WTC11 (cell line): ENCODE measurements around the gene AFF3. TPM values are rescaled to one million over a fixed set of nuclear protein-coding genes. Genes with fewer than 3 reads are reported as not detected.

Experiments used
- ATAC-seq: fragments of 200-7000 bp; cut with Tn5 transposase; 2 replicates; pipeline ENCODE4 v1.10.0; 2021; ENCODE audit warnings: mild to moderate bottlenecking, moderate library complexity
- CTCF ChIA-PET: fragments of 300-600 bp; sonication (Branson Sonifier 250); formaldehyde crosslinking; loops from one replicate; lab custom pipeline; 2021; ENCODE audit warnings: antibody characterized with exemption; lab: Charles Lee
- POLR2A ChIA-PET: fragments of 350-600 bp; sonication (Branson Sonifier 250); formaldehyde crosslinking; loops from one replicate; lab custom pipeline; 2021; ENCODE audit warnings: antibody characterized with exemption; lab: Charles Lee
- DNase-seq: peaks from one replicate; pipeline ENCODE4 v3.0.0; 2021; ENCODE audit warnings: low spot score
- H3K27ac Mint-ChIP-seq: 2 replicates; pipeline ENCODE4 v1.8.0; 2021; ENCODE audit warnings: mixed read lengths
- H3K27me3 Mint-ChIP-seq: 2 replicates; pipeline ENCODE4 v1.8.0; 2021; ENCODE audit warnings: low read depth, mild to moderate bottlenecking, moderate library complexity, mixed read lengths
- H3K36me3 Mint-ChIP-seq: 2 replicates; pipeline ENCODE4 v1.8.0; 2021; ENCODE audit warnings: mixed read lengths
- H3K4me1 Mint-ChIP-seq: 2 replicates; pipeline ENCODE4 v1.8.0; 2022; ENCODE audit warnings: mixed read lengths
- H3K4me3 Mint-ChIP-seq: 2 replicates; pipeline ENCODE4 v1.8.0; 2021; ENCODE audit warnings: mild to moderate bottlenecking, moderate library complexity, mixed read lengths
- H3K9me3 Mint-ChIP-seq: 2 replicates; pipeline ENCODE4 v1.8.0; 2021; ENCODE audit warnings: mixed read lengths
- ATF1 ChIP-seq: sonication (generic); formaldehyde crosslinking; IDR thresholded peaks from 2 replicates; pipeline ENCODE4 v1.8.1; 2023; ENCODE audit warnings: mild to moderate bottlenecking, moderate library complexity, missing genetic modification reagents
- CBFB ChIP-seq: sonication (generic); formaldehyde crosslinking; IDR thresholded peaks from 2 replicates; pipeline ENCODE4 v1.8.1; 2022; ENCODE audit warnings: mild to moderate bottlenecking, low read depth, missing genetic modification reagents
- E2F1 ChIP-seq: sonication (generic); formaldehyde crosslinking; IDR thresholded peaks from 2 replicates; pipeline ENCODE4 v1.8.0; 2022; ENCODE audit warnings: mild to moderate bottlenecking, missing genetic modification reagents
- ETV6 ChIP-seq: sonication (generic); formaldehyde crosslinking; IDR thresholded peaks from 2 replicates; pipeline ENCODE4 v1.8.1; 2022; ENCODE audit warnings: mild to moderate bottlenecking, missing genetic modification reagents
- GRHL2 ChIP-seq: fragments of 250-450 bp; sonication (Bioruptor Pico); IDR thresholded peaks from 2 replicates; pipeline ENCODE4 v1.8.0; 2022; ENCODE audit warnings: mild to moderate bottlenecking, moderate library complexity; ENCODE audit not compliant: insufficient replicate concordance, severe bottlenecking
- HMGA2 ChIP-seq: fragments of 250-450 bp; sonication (Bioruptor Pico); IDR thresholded peaks from 2 replicates; pipeline ENCODE4 v1.4.0; 2021; ENCODE audit warnings: mild to moderate bottlenecking, moderate library complexity
- IRF1 ChIP-seq: sonication (generic); formaldehyde crosslinking; IDR thresholded peaks from 2 replicates; pipeline ENCODE4 v1.8.0; 2023; ENCODE audit warnings: missing genetic modification reagents
- KAT7 ChIP-seq: sonication (generic); formaldehyde crosslinking; IDR thresholded peaks from 2 replicates; pipeline ENCODE4 v1.8.1; 2023; ENCODE audit warnings: missing genetic modification reagents, mild to moderate bottlenecking, borderline replicate concordance
- NR2C2 ChIP-seq: sonication (generic); formaldehyde crosslinking; IDR thresholded peaks from 2 replicates; pipeline ENCODE4 v1.8.0; 2022; ENCODE audit warnings: mild to moderate bottlenecking, missing genetic modification reagents
- RELA ChIP-seq: sonication (generic); formaldehyde crosslinking; IDR thresholded peaks from 2 replicates; pipeline ENCODE4 v1.8.1; 2022; ENCODE audit warnings: missing genetic modification reagents, mild to moderate bottlenecking, borderline replicate concordance
- SP1 ChIP-seq: sonication (generic); formaldehyde crosslinking; conservative IDR thresholded peaks from 2 replicates; pipeline ENCODE4 v1.8.1; 2022; ENCODE audit warnings: missing genetic modification reagents
- TP53 ChIP-seq: sonication (generic); formaldehyde crosslinking; IDR thresholded peaks from 2 replicates; pipeline ENCODE4 v1.8.1; 2023; ENCODE audit warnings: mild to moderate bottlenecking, missing genetic modification reagents
- USF2 ChIP-seq: sonication (generic); formaldehyde crosslinking; IDR thresholded peaks from 2 replicates; pipeline ENCODE4 v1.8.1; 2023; ENCODE audit warnings: mild to moderate bottlenecking, missing genetic modification reagents, moderate library complexity
- ZNF219 ChIP-seq: sonication (generic); formaldehyde crosslinking; IDR thresholded peaks from 2 replicates; pipeline ENCODE4 v1.8.0; 2023; ENCODE audit warnings: missing genetic modification reagents, mild to moderate bottlenecking, borderline replicate concordance
- ZNF416 ChIP-seq: fragments of 250-450 bp; sonication (Bioruptor Pico); IDR thresholded peaks from 2 replicates; pipeline ENCODE4 v1.9.0; 2021; ENCODE audit warnings: mild to moderate bottlenecking, inconsistent platforms
- ZNF423 ChIP-seq: fragments of 250-450 bp; sonication (Bioruptor Pico); IDR thresholded peaks from 2 replicates; pipeline ENCODE4 v2.1.2; 2022; ENCODE audit warnings: mild to moderate bottlenecking, moderate library complexity
- ZNF671 ChIP-seq: fragments of 250-450 bp; sonication (Bioruptor Pico); IDR thresholded peaks from 2 replicates; pipeline ENCODE4 v1.8.0; 2021; ENCODE audit warnings: mild to moderate bottlenecking
- total RNA-seq: library from RNA; stranded (reverse); gene quantifications from 3 replicates; pipeline ENCODE4 v1.2.3, GENCODE V29; 2021
- TF ChIP-seq, protein P1 (sequence below): fragments of 250-450 bp; sonication (Bioruptor Pico); IDR thresholded peaks from 2 replicates; pipeline ENCODE4 v1.8.0; 2021; ENCODE audit warnings: mild to moderate bottlenecking
- TF ChIP-seq, protein P2 (sequence below): sonication (generic); formaldehyde crosslinking; IDR thresholded peaks from 2 replicates; pipeline ENCODE4 v1.8.1; 2022; ENCODE audit warnings: mild to moderate bottlenecking, moderate library complexity, missing genetic modification reagents
- TF ChIP-seq, protein P3 (sequence below): sonication (generic); formaldehyde crosslinking; IDR thresholded peaks from 2 replicates; pipeline ENCODE4 v1.8.1; 2023; ENCODE audit warnings: mild to moderate bottlenecking, missing genetic modification reagents
- TF ChIP-seq, protein P4 (sequence below): sonication (generic); formaldehyde crosslinking; conservative IDR thresholded peaks from 2 replicates; pipeline ENCODE4 v1.8.1; 2022; ENCODE audit warnings: mild to moderate bottlenecking, missing genetic modification reagents
- TF ChIP-seq, protein P5 (sequence below): sonication (generic); formaldehyde crosslinking; IDR thresholded peaks from 2 replicates; pipeline ENCODE4 v1.8.1; 2022; ENCODE audit warnings: missing genetic modification reagents, borderline replicate concordance

Gene AFF3
- total RNA-seq, 1 experiment from 2014 or later, result 1.2 TPM

DNA sequence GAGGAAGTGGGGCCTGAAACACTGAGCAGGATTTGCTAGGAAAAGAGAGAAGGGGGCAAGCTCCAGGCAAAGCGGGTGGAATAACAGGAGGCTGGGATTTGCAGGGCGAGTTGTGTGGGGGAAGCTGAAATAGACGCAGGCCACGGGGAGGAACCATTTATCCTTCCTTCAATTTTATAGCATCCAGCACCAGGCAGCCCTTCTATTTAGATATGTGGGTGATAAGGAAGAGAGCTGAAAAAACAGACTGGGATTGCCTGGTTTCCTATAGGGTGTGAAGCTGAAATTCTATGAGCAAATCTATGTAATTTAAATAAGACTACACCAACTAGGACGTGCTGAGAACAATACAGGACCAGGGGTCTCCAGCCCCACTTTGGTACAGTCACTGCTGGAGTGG, 520.6 kb downstream of the AFF3 start:
- H3K4me1 Mint-ChIP-seq, result 0 out of 2 replicates have a peak, but pooled peaks cover 4% of the 10 kb centered on the region
- no peaks in the 10 kb centered on the region for H3K36me3 Mint-ChIP-seq
- no peak overlapping the region; the same call in 1 of the 2 replicates for H3K27ac Mint-ChIP-seq
- no peak overlapping the region for H3K4me3 Mint-ChIP-seq
- POLR2A ChIA-PET, result interaction anchor here (0.6 kb wide), 1 partner anchor 32 kb away, joined by 5 read pairs; no protein-coding TSS in a partner anchor
- TF ChIP-seq, protein P1, sequence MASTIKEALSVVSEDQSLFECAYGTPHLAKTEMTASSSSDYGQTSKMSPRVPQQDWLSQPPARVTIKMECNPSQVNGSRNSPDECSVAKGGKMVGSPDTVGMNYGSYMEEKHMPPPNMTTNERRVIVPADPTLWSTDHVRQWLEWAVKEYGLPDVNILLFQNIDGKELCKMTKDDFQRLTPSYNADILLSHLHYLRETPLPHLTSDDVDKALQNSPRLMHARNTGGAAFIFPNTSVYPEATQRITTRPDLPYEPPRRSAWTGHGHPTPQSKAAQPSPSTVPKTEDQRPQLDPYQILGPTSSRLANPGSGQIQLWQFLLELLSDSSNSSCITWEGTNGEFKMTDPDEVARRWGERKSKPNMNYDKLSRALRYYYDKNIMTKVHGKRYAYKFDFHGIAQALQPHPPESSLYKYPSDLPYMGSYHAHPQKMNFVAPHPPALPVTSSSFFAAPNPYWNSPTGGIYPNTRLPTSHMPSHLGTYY (CRISPR knock-in tag), result no peak
- TF ChIP-seq, protein P2, sequence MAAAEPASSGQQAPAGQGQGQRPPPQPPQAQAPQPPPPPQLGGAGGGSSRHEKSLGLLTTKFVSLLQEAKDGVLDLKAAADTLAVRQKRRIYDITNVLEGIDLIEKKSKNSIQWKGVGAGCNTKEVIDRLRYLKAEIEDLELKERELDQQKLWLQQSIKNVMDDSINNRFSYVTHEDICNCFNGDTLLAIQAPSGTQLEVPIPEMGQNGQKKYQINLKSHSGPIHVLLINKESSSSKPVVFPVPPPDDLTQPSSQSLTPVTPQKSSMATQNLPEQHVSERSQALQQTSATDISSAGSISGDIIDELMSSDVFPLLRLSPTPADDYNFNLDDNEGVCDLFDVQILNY (CRISPR knock-in tag), result no peak
- TF ChIP-seq IRF1 (CRISPR knock-in tag), result no peak
- TF ChIP-seq ETV6 (CRISPR knock-in tag), result no peak
- no peak for TF ChIP-seq HMGA2 (CRISPR knock-in tag)
- no peak for TF ChIP-seq USF2 (CRISPR knock-in tag)
- no peak for TF ChIP-seq NR2C2 (CRISPR knock-in tag)
- TF ChIP-seq TP53 (CRISPR knock-in tag), result no peak
- no peak for TF ChIP-seq ATF1 (CRISPR knock-in tag)
- TF ChIP-seq GRHL2 (CRISPR knock-in tag), result no peak
- no peak for TF ChIP-seq RELA (CRISPR knock-in tag)
- no peak for TF ChIP-seq CBFB (CRISPR knock-in tag)
- TF ChIP-seq, protein P3, sequence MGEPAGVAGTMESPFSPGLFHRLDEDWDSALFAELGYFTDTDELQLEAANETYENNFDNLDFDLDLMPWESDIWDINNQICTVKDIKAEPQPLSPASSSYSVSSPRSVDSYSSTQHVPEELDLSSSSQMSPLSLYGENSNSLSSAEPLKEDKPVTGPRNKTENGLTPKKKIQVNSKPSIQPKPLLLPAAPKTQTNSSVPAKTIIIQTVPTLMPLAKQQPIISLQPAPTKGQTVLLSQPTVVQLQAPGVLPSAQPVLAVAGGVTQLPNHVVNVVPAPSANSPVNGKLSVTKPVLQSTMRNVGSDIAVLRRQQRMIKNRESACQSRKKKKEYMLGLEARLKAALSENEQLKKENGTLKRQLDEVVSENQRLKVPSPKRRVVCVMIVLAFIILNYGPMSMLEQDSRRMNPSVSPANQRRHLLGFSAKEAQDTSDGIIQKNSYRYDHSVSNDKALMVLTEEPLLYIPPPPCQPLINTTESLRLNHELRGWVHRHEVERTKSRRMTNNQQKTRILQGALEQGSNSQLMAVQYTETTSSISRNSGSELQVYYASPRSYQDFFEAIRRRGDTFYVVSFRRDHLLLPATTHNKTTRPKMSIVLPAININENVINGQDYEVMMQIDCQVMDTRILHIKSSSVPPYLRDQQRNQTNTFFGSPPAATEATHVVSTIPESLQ (CRISPR knock-in tag), result no peak
- TF ChIP-seq KAT7 (CRISPR knock-in tag), result no peak
- no peak for TF ChIP-seq E2F1 (CRISPR knock-in tag)
- no peak for TF ChIP-seq SP1
- TF ChIP-seq, all 79 proteins: peak for 0
- CTCF ChIA-PET, result no interaction called here
- H3K9me3 Mint-ChIP-seq, result no peaks in the 10 kb centered on the region; the same call in 1 of the 2 replicates
- ATAC-seq (no peak), DNase-seq (no peak)
- no peaks in the 10 kb centered on the region for H3K27me3 Mint-ChIP-seq

DNA sequence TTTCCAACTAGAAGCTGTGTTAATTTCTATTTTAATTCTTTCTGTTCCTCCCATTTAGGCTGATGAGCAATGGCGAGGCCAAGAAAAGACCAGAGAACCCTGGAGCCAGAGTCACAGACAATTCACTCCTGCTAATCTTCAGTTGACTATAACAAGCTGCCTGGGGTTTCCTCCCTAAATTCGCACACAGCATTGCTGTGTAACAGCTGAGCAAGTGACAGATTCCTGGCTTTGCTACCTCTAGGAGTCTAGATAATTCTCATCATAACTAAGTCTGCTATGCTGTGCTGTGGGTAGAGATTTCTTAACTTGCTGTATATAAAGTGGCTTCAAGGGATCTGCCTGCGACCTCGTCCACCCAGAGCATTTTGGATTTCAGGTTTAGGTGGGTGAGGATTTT, 521.3 kb downstream of the AFF3 start:
- no peak for DNase-seq
- Mint-ChIP-seq H3K27ac (no peak overlapping the region), H3K36me3 (no peaks in the 10 kb centered on the region), H3K27me3 (no peaks in the 10 kb centered on the region), H3K4me1 (0 out of 2 replicates have a peak, but pooled peaks cover 4% of the 10 kb centered on the region), H3K9me3 (no peaks in the 10 kb centered on the region; the same call in 1 of the 2 replicates), H3K4me3 (no peak overlapping the region)
- CTCF ChIA-PET, result no interaction called here
- no peak for ATAC-seq
- POLR2A ChIA-PET, result interaction anchor here (0.6 kb wide), 1 partner anchor 33 kb away, joined by 5 read pairs; no protein-coding TSS in a partner anchor
- TF ChIP-seq HMGA2 (CRISPR knock-in tag) (no peak), ZNF423 (CRISPR knock-in tag) (no peak), IRF1 (CRISPR knock-in tag) (no peak), ZNF416 (no peak), ZNF219 (CRISPR knock-in tag) (no peak), ZNF671 (no peak), E2F1 (CRISPR knock-in tag) (no peak), GRHL2 (CRISPR knock-in tag) (no peak)
- TF ChIP-seq, protein P4, sequence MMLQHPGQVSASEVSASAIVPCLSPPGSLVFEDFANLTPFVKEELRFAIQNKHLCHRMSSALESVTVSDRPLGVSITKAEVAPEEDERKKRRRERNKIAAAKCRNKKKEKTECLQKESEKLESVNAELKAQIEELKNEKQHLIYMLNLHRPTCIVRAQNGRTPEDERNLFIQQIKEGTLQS (CRISPR knock-in tag), result no peak
- TF ChIP-seq, protein P5, sequence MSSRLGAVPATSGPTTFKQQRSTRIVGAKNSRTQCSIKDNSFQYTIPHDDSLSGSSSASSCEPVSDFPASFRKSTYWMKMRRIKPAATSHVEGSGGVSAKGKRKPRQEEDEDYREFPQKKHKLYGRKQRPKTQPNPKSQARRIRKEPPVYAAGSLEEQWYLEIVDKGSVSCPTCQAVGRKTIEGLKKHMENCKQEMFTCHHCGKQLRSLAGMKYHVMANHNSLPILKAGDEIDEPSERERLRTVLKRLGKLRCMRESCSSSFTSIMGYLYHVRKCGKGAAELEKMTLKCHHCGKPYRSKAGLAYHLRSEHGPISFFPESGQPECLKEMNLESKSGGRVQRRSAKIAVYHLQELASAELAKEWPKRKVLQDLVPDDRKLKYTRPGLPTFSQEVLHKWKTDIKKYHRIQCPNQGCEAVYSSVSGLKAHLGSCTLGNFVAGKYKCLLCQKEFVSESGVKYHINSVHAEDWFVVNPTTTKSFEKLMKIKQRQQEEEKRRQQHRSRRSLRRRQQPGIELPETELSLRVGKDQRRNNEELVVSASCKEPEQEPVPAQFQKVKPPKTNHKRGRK (CRISPR knock-in tag), result no peak
